Neutrophil (primary cell): ENCODE data around the gene VASH1.

Source experiments
- H3K27ac ChIP-seq: fragments of 200-600 bp; sonication (generic); 2 replicates; pipeline ENCODE4 v1.5.1; 2016; ENCODE audit warnings: mild to moderate bottlenecking, moderate library complexity
- H3K27me3 ChIP-seq: fragments of 200-600 bp; sonication (generic); 2 replicates; pipeline ENCODE4 v1.6.0; 2016; ENCODE audit warnings: mild to moderate bottlenecking
- H3K36me3 ChIP-seq: fragments of 200-600 bp; sonication (generic); 2 replicates; pipeline ENCODE4 v1.5.1; 2017
- H3K4me1 ChIP-seq, 2 experiments: fragments of 200-600 bp in 1 of 2; sonication (generic) in 1 of 2; 1 replicate in 1 of 2; 2 replicates in 1 of 2; pipeline versions ENCODE4 v1.5.1 to v1.6.1; 2013 to 2016; ENCODE audit warnings: low read depth in 1 of 2, low read length in 1 of 2, mild to moderate bottlenecking in 1 of 2, moderate library complexity in 1 of 2; ENCODE audit not compliant: control insufficient read depth in 1 of 2, insufficient read depth in 1 of 2
- H3K4me3 ChIP-seq, 2 experiments: fragments of 200-600 bp in 1 of 2; sonication (generic) in 1 of 2; 1 replicate in 1 of 2; 2 replicates in 1 of 2; pipeline ENCODE4 v1.5.1; 2013 to 2016; ENCODE audit warnings: low read depth in 1 of 2, low read length in 1 of 2, mild to moderate bottlenecking in 1 of 2, moderate library complexity in 1 of 2
- H3K9me3 ChIP-seq: fragments of 200-600 bp; sonication (generic); 2 replicates; pipeline ENCODE4 v1.5.1; 2016
- TF ChIP-seq, protein P1 (sequence below): fragments of 200-600 bp; sonication (generic); IDR thresholded peaks from 2 replicates; pipeline ENCODE4 v1.5.1; 2016; ENCODE audit warnings: antibody characterized with exemption

VASH1 gene

DNA sequence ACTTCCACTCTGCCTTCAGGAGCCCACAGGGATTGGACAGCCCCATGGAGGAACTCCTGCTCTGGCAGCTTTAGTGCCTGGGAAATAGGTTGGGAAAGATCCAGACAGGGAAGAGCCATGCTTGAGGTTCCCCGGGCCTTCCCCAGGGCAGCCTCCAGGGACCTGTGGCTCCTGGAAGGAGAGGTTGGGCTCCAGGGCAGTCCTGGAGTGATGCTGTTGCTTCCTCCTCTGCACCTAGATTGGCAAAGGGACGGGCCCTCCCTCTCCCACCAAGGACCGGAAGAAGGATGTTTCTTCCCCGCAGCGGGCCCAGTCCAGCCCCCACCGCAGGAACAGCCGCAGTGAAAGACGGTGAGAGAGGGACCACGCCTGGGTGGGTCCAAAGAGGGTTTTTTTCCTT, 16.5 kb downstream of the VASH1 start:
- Histone ChIP-seq H3K27ac (no peak overlapping the region), H3K4me3 (no peak overlapping the region), H3K4me1 (no peaks in the 10 kb centered on the region), H3K36me3 (peaks cover 7% of the 10 kb centered on the region), H3K27me3 (peaks cover 13% of the 10 kb centered on the region), H3K9me3 (no peaks in the 10 kb centered on the region)
- TF ChIP-seq, protein P1, sequence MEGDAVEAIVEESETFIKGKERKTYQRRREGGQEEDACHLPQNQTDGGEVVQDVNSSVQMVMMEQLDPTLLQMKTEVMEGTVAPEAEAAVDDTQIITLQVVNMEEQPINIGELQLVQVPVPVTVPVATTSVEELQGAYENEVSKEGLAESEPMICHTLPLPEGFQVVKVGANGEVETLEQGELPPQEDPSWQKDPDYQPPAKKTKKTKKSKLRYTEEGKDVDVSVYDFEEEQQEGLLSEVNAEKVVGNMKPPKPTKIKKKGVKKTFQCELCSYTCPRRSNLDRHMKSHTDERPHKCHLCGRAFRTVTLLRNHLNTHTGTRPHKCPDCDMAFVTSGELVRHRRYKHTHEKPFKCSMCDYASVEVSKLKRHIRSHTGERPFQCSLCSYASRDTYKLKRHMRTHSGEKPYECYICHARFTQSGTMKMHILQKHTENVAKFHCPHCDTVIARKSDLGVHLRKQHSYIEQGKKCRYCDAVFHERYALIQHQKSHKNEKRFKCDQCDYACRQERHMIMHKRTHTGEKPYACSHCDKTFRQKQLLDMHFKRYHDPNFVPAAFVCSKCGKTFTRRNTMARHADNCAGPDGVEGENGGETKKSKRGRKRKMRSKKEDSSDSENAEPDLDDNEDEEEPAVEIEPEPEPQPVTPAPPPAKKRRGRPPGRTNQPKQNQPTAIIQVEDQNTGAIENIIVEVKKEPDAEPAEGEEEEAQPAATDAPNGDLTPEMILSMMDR: no peak

DNA sequence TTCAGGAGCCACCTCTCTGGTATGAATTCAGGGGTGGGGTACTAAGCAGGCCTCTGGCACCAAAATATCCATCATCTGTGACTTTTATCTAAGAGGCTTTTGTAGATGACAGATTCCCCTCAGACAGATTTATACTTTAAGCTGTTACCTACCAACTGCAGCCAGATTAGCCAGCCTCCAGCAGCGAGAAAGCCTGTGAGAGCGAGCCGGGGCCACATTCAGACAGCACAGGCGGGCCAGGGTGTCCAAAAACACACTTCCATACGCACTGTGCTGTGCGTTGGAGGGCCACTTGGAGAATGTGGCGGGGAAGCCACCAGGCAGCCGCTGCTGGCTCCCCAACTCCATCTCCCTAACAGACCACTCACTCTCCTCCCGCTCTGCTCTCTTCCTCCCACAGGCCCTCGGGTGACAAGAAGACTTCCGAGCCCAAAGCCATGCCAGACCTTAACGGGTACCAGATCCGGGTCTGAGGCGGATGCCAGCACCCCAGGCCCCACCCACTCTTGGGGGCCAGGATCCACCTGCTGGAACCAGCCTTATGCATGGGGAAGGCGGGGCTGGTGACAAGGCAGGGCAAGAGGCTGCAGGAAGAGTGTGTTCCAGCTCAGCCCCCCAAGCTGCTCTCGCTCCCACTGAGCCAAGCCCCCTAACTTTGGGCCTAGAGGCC, 17.4 kb downstream of the VASH1 start:
- H3K27me3 ChIP-seq: peaks cover 3% of the 10 kb centered on the region
- TF ChIP-seq, protein P1: no peak
- H3K4me3 ChIP-seq: no peak overlapping the region
- no peak overlapping the region for H3K27ac ChIP-seq
- peaks cover 0 to under 1% of the 10 kb centered on the region in 2 experiments for H3K4me1 ChIP-seq
- H3K36me3 ChIP-seq: peaks cover 11% of the 10 kb centered on the region
- no peaks in the 10 kb centered on the region for H3K9me3 ChIP-seq

DNA sequence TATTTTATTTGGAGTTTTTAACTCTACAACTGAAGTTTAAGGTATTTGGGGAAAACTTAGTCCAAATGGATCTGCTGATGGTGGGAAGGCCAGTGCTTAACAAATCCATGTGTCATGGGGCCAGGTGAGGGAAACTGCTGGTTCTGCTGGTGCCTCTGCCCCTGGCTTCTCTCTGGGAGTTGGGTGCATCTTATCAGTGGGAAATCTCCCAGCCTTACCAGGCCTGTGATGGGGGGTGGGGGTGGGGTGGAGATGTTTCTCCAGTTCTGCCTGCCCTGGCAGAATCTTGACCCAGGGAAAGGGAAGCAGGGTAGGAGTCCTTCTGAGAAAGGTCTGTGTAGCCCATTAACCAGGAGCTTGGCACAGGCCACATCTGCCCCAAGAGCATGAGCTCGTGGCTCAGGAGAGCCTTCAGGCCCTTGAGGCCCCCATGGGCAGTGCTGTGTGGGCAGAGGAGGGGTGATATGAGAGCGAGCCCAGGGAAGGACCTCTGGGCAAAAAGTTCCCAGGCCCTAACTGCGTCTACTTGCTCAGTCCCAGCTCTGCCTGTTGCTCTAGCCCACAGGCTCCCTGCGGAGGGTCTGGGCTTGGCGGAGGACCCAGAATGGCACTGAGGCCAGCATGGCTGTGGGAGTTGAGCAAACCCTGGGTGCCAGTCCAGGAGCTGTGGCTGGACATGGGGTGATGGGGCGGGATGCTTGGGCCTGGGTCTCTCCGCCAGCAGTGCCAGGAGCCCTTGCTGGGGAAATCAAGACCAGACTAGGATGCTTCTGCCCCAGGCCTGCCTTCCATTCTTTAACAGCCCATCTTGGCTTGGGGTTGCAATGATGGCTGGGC, 18.2 kb downstream of the VASH1 start:
- no peak overlapping the region for H3K4me3 ChIP-seq
- peaks cover 6% of the 10 kb centered on the region in 2 experiments for H3K4me1 ChIP-seq
- H3K27me3 ChIP-seq: no peaks in the 10 kb centered on the region
- H3K9me3 ChIP-seq: no peaks in the 10 kb centered on the region
- H3K27ac ChIP-seq: no peak overlapping the region
- peaks cover 11% of the 10 kb centered on the region for H3K36me3 ChIP-seq
- TF ChIP-seq, protein P1: no peak

DNA sequence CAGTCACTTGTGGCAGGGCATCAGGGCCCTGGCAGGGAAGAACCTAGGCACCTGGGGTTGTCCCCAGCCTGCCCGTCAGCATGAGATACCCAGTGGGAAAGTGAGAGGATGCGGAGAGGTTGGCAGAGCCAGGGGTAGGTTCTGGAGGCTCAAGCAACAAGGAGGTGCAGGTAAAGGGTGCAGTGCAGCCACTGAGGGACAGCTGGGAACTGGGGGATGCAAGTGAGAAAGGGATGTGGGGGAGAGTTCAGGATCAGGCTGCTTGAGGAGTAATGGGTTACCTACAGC, 18.7 kb downstream of the VASH1 start:
- TF ChIP-seq, protein P1: no peak
- H3K4me1 ChIP-seq: peaks cover 6% of the 10 kb centered on the region in 2 experiments
- no peak overlapping the region for H3K27ac ChIP-seq
- peaks cover 11% of the 10 kb centered on the region for H3K36me3 ChIP-seq
- H3K9me3 ChIP-seq: no peaks in the 10 kb centered on the region
- no peak overlapping the region for H3K4me3 ChIP-seq
- H3K27me3 ChIP-seq: no peaks in the 10 kb centered on the region

DNA sequence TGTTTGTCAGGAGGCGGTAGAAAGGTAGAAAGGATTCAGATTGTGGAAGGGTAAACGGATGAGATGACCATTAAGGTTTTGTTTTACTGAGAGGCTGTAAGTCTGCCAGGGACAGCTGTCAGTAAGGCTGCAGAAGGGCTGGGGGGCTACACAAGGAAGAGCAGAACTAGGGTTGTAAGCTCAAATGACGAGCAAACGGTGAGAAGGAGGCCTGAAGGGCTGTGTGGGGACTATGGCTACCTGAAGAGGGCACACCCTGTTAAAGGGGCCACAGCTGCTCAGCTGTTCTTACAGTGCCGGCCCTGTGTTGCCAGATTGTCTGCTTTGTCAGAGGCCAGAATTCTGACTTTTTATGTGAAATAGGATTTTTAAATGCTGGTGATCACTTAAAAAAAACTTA, 19.1 kb downstream of the VASH1 start:
- Histone ChIP-seq H3K36me3 (peaks cover 11% of the 10 kb centered on the region), H3K4me3 (no peak overlapping the region), H3K27ac (no peak overlapping the region), H3K27me3 (no peaks in the 10 kb centered on the region), H3K9me3 (no peaks in the 10 kb centered on the region), H3K4me1 (peaks cover 6% of the 10 kb centered on the region in 2 experiments)
- TF ChIP-seq, protein P1: no peak
